DMS79 treated with DMSO at 0.1 percent for 48 hours (cell line): ENCODE measurements around the gene ZFHX3.

Experiments
- DNase-seq: peaks from one replicate; lab custom pipeline; 2025; lab: John Stamatoyannopoulos, UW

The ZFHX3 gene

DNA sequence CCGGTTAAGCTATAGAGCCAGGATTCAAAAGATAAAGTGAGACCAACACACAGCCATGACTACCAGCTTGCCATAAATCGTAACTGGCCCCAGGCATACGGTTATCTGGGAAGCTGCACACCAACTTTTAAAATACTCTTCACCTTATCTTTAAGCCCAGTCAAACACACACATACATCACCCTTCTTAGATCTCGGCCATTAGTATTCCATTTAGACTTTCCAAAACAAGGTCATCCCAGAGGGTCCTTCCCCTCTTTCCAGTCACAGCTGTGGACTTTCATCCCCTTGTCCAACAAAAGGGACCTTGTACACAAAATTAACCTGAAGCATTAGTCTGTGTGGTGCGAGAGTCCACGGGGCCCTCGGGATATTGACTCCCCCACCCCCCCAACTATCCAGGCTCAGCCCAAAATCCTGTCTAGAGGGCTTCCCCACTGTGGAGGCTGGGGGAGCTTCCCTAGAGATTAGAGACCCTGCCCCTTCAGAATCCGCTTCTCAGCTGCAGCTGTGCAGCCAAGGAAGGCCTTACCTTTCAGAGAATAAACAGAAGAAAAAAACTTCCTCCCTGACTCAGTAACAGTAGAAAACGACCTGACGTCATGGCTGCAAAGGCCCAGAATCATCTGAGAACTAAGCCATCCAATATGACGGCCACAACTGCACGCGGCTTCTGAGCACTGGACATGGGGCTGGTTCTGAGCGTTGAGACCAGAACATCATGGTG lies 9.9 kb downstream of the ZFHX3 start:
- DNase-seq: no peak

DNA sequence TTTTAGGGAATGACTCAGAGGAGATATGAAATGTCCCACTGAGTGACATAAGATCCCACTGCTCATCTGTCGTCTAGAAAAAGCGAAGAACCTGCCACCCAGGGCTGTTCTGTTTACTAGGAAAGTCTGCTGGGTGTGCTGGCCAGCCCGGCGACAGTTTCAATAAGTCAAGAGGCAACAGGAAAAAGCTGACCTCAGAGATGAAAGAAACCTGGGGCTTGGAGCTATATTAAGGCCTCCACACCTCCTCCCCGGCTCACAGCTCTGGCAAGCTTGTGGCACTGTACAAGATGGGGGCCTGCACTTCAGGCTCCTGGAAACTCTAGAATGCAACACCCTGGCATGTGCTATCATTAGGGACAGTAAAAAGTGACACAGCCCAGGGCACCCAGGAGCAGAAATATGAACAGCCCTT lies 10.6 kb downstream of the ZFHX3 start:
- no peak for DNase-seq

DNA sequence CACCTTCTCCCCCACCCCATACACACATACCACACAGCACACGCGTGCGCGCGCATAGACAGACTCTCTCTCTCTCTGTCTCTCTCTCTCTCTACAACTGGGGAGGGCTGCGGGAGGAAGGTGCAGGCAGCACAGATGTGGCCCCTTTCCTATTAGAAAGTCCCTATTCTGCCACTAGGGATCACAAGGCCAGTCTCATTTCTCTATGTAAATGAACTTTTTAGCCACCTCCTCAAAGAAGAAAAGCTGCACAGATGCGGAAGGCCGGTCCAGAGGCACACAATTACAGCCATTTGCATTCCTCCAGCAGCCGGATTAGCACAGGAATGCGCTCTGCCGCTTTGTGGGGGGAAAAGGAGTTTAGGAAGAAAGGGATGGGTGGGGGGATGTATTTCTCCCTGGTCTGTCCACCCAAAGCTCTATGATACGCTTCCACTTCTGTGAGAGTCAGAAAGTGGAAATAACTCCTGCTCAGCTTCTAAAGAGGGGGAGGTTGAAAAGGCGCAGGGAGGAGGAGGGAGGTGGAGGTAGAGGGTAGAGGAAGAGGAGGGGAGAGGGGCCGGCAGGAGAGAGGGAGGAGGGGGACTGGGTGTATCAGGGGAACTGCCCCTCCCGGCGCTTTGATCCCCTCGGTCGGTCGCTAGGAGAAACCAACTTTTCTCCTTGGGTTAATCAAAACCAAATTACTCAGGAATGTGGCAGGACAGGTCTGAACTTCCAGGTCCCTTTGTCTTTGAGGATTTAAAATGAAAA lies 11.7 kb downstream of the ZFHX3 start:
- no peak for DNase-seq

DNA sequence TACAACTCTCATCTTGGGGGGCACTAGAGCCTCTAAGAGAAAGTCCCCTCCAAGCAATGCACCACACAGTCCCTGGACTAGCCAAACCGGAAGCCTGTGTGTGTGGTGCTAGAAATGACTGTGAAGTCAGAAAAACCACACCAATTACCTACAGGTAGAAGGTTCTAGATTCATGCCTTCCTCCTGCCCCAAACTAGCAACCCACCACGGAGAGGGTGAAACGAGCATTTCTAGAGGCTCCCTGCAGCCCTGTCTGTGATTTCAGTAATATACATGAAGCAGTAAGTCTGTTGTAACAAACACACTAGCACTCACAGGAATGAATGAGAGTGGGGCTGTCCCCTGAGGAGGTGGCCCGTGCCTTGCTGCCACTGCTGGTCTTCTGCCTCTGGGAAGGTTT lies 13.6 kb downstream of the ZFHX3 start:
- DNase-seq: no peak

DNA sequence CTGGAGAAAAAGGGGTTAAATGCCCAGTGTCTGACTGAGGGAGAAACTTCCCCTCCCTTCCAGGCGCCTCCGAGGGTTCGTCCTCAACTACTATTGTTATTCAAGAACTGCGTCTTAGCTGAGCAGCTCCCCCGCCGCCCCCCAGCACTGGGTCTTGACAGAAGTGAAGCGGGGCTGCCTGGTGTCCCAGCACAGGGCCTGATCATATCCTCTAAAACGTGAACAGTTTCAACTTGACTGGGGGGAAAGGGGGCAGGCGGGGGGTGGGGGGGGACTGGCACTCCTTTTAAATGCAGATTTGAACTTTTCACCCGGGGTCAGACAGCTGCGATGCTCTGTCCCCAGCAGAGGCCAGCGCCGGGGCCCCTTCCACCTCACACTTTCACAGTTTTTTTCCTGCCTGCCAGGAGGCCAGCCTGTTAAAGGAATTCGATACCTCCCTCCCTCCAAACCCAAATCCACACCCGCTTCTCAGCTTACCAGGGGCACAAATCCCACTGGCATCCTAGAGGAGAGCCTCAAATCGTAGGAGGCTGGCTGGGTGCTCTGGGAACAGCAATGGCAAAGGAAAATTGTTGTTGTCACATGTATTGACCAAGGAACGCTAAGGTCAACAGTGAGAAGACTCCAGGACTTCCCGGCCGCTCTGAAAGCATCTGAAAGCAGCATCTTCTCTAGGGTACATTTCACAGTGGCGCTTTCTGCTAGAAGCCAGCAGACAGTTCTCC lies 14.5 kb downstream of the ZFHX3 start:
- no peak for DNase-seq

DNA sequence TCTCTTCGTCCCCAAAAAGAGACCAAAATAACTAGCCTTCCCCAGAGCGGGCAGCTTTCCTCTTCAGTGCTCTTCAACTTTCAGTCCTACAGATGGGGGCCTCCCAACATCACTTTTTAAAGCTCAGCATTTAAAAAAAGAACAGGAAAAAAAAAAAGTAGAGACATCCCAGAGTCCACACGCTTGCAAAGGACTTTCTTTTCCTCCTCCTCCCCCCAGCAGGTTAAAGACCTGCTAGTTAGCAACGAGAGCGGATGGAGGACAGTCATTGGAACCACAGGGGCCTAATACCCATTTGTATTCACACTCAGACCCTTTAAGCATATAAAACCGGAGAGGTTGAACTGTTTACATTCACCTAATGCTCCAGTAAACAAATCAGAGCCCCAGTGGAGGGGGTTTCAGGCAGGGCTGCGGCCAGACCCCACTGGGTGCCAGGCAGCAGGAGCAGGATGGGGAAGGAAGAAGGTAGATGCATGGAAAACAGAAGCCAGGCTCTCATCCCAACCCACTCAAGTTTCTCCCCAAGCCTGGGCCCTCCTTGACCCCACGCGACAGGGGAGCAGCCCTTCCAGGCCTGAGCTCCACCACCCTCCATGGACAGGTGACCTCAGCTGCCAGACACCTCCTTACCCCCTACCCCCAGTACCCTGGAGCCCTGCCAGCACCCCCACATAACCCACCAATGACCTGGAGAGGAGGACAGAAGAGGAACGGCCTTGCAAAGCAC lies 15.2 kb downstream of the ZFHX3 start:
- no peak for DNase-seq

DNA sequence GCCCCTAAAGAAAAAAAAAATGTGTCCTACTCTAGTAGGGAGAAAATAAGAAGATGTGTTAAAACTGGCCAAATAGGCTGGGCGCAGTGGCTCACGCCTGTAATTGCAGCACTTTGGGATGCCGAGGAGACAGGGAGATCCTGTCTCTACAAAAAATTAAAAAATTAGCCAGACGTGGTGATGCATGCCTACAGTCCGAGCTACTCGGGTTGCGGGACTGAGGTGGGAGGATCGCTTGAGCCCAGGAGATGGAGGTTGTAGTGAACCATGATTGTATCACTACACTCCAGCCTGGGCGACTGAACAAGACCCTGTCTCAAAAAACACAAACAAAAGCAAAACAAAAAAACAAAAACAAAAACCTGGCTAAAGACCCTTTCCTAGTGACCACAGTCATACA lies 15.9 kb downstream of the ZFHX3 start:
- no peak for DNase-seq

DNA sequence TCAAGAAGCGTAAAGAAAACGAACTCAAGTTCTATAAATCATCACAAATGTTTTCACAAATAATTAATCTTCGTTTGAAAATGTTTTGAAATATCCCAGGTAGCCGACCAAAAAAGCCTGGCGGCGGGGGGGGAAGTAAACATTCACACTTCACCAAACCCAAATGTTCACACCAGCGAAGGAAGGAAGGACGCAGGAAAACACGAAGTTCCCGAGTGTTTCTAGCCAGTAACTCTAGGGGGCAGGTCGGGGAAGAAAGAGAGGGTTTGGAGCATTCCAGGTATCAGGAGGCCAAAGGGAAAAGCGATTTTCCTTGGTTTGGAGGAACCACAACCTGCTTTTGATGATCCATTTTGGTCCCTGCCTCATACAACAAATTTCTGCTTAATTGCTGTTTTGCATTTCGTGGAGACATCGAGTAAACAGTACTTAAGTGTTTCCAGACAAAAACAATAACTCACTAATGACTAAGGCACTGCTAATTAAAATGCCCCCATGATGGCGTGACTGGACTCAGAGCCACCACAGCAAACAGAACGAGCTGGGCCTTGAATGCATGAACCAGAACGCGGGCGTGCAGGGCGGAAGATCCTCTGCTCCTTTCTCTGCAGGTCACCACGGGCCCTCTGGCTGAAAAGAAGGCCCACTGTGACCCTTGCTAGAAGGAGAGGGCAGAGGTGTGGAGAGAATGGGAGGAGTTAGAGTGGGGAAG lies 16.6 kb downstream of the ZFHX3 start:
- DNase-seq: no peak

DNA sequence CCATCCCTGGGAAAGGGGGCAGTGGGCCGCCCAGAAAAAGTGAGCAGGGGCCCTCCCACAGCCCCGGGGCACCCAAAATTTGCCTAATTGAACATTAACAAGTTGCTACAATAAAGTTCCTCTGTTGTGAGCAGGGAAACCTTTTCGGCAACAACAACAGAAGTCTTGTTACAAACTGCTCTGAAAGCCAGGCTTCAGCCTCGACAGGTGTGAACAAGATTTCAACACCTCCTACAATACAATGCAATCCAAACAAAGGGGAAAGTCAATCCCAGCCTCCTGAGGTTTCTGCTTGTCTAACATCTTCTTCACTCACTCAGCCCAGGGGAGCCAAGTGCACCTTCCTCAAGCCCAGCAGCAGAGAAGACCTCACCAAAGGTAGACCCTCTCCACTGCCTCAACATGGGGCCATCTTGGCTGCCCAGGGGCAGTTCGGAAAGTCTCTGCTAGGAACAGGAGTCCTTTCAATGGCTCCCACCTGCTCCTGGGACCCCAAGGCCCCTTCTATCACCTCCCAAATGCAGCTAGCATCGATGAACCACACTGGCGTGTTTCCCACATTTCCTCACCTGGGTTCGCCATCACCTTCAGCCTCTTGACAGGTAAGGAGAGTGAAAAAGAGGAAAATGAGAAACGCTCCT lies 19.1 kb downstream of the ZFHX3 start:
- DNase-seq: no peak

DNA sequence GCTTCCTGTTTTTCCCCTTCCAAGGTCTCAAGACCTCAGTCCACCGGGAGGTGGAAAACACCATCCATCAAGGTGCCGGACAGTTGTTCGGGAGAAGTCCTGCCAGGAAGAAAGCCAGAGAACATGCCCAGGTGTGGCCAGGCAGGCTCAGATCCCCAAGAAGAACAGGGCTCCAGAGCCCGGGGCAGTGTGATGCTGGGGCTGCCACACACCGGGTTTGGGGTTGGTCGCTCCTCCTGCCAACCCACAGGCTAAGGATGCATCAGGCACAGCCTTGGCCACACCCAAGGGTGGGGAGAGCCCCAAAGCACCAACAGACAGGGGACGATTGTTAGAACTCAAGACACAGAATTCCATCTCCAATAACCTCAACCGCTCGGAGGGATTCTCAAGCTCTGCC lies 19.7 kb downstream of the ZFHX3 start:
- no peak for DNase-seq

DNA sequence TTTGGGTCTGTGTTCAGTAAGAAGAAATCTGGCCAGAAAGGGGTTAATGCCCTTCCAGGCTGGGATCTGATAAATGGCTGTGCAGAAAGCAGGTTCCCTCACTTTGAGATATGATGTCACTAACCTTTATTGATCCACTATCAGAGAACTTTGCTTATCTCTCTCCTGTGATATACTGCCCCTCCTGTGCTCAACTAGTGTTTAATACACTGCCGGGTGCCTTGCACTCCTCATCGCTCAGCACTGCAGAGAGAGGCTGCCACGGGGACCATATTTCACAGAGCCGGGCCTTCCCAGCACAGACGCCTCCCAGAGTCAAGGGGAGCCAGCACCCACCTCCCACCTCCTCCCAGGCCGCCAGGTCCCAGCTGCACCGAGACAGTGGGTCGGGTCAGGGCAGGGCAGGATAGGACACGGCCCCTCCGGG lies 20.2 kb downstream of the ZFHX3 start:
- DNase-seq: no peak

DNA sequence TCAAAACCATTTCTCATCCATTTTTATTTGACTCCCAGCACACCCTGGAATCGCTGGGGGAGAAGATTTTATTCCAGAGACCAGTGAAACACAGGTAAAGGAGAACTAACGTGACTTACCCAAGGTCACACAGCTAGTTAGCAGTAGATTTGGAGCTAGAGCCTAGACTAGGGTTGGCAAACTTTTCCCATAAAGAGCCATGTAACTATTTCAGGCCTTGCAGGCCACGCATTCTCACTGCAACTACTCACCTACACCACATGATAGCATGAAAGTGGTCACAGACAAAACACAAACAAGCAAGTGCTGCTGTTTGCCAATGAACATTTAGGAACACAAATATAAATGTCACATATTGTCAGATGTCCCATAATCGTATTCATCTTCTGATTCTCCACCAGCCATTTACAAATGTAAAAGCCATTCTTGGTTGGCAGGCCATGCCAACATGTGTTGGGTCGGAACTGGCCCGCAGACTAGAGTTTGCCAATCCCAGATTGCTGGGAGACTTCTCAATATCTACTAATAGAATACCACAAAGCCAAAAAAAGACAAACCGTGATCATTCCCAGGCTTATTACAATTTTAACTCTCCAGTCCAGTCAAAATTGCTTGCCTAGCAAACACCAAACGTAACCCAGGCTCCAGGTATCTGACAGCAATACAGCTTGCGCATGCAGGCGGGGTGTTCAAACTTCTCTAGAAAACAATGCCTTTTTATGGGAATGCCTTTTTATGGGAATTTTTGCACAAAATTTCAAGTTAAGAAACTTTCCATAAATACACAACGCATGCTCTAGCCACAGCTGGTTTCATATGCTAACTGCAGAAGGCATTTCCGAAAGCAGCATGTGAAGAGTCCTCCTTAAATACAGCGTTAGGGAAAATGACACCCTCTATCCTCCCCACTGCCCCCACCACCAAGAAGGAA lies 20.9 kb downstream of the ZFHX3 start:
- DNase-seq: no peak

DNA sequence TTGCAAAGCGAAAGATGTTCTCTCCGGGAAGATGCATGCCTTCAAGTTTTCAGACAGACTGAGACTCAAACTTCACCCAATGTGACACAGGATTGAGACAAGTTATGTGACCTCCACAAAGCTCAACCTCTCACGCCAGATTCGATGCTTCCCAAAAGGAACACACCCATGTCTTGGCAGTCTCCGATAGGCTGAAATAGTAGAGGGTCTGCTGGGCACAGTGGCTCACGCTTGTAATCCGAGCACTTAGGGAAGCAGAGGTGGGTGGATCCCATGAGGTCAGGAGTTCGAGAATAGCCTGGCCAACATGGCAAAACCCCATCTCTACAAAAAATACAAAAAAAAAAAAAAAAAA lies 22.1 kb downstream of the ZFHX3 start:
- no peak for DNase-seq

DNA sequence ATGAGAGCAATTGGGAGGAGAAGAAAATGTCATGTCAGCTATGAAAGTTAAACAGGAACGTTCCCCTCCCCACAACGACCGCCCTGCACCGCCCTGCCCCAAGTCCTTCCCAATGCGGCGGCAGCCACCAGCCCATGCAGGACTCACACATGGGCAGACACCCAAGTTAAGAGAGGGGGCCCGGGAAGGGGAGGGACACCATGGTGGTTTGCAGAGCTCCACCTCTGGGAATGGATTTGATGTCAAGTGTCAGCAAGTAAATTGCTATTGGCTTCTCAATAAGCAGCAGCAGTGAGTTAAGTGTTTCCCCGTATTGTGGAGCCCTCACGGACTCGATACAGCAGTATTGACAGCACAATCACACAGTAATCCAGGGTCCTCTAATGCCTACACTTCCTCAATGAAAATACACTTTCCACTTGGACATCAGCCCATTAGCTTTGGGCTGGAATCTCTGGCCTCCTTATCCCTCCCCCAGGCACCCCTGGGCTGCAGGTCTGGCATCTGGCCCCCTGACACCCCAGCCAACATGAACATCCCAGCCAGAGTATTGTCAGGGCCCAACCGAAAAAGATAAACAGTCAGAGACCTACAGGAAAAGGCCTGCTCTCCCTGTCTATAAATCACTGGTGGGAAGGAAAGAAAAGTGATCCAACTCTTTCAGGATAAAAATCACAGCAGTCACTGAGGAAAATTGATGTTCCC lies 22.6 kb downstream of the ZFHX3 start:
- DNase-seq: peak; percentile 22

DNA sequence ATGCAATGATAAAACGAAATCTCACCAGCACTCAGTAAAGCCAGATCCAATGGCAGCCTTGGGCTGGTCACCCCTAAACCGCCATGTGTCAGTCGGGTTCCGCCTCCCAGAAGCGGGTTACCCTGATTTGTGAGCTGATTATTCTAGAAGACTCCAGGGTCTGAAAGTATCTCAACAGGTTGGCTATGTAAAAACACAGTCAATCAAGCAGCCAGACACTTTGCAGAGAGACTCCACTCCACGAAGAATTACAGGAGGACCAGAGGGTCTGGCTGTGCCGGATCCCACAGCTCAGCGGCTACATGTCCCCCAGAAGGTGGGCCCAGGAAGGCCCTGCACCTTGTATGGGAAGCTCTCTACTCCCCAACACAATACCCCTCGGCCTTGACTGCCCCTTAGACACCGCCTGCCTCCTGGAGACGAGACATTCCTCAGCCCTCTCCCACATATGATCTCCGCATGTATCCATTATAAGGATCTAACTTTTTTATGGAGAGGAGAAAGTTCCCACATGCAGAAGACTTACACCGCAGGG lies 23.3 kb downstream of the ZFHX3 start:
- DNase-seq: no peak

DNA sequence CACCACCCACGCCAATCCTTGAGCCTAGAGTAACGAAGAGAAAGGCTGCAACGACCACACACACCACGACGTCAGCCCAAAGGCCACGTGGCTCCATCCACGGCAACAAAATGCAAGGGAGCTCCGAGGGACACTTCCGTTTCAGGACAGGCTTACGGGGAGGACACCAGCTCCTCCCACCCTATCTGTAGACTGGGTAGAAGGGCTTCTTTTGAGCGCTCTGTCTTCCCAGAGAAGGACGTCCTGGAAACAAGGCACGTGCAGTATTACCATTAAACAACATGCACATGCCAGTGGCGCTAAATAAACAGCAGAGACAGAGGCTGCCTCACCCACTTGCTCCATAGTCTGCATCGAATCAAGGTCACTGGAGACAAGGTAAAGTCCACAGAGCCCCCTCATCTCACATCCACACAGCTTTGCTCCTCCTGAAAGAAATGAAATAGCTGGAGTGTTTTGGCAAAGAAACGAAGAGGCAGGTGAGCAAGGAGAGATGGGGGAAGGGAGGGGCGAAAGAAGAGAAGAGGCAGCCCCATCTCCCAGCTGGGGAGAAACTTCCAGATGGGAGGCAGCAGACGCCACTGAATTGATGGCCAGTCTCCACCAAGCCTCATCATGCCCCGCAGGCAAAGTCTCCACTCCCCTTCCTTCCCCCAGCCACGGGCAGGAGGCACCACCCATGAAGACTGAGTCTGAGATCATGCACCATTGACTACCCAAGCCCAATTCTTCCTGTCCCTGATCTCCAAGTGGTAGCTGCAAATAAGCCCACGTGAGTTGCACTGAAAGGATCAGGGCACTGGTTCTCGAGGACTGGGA lies 24.0 kb downstream of the ZFHX3 start:
- DNase-seq: peak; percentile 7

DNA sequence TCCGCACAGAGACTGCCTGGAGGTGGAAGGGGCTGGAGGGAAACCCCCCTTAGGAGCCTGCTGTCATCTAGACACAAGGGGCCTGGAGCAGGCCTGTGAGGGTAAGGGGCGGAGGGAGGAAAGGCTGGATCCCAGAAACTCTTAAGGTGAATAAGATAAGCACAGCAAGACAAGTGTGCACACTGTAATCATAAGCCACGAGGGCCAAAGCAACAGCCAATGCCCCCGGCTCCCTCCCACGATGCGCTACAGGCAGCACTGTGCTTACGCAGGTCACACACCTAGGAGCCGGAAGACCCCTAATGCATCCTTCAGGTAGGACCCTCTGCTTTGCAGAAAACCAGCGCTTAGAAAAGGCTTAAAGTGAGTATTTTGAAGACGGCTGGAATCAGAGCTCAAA lies 24.6 kb downstream of the ZFHX3 start:
- DNase-seq: no peak

DNA sequence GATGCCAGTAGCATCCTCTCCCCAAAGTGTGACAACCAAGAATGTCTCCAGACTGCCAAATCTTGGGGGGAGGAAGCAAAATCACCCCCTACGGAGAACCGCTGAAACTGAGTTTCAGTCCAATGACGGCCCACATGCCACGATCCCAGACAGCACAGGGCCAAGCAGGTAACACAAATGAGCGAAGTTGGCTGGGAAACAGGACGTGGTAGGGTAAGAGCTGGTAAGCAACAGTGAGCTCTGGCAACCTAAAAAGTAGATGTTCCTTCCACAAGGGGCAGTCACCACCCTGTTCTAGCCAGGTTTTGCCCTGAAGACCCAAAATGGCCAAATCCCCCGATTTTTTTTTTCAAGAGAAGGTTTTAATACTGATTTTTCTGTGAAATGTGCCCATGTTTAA lies 25.4 kb downstream of the ZFHX3 start:
- DNase-seq: no peak
